Tibial nerve (tissue), 4 donors: ENCODE results near the gene NXPH1. TPM values are rescaled to one million over a fixed set of nuclear protein-coding genes. Genes with fewer than 3 reads are reported as not detected.

ENCODE experiments used
- DNase-seq, 2 donors: peaks; one replicate each; pipeline ENCODE4 v3.0.0-alpha.2; 2019; ENCODE audit warnings: low spot score in 2 of 2
- H3K27ac ChIP-seq, 4 donors: fragments of 200-600 bp; sonication (generic) in 3 of 4; one replicate each; pipeline ENCODE4 v1.5.1; 2017 to 2019; ENCODE audit warnings: mild to moderate bottlenecking in 1 of 4
- H3K27me3 ChIP-seq, 2 donors: fragments of 200-600 bp; sonication (generic) in 1 of 2; one replicate each; pipeline versions ENCODE4 v1.5.1 to v1.6.0; 2017 to 2019
- H3K36me3 ChIP-seq, 3 donors: fragments of 200-600 bp; sonication (generic); one replicate each; pipeline ENCODE4 v1.5.1; 2018 to 2019
- H3K4me1 ChIP-seq, 4 donors: fragments of 200-600 bp; sonication (generic) in 3 of 4; one replicate each; pipeline ENCODE4 v1.5.1; 2017 to 2019
- H3K4me3 ChIP-seq, 4 donors: fragments of 200-600 bp; sonication (generic) in 3 of 4; one replicate each; pipeline ENCODE4 v1.5.1; 2017 to 2019; ENCODE audit warnings: mild to moderate bottlenecking in 1 of 4, moderate library complexity in 1 of 4
- H3K9me3 ChIP-seq, 4 donors: fragments of 200-600 bp; sonication (generic) in 3 of 4; one replicate each; pipeline ENCODE4 v1.5.1; 2017 to 2019
- CTCF ChIP-seq, 5 experiments: fragments of 200-600 bp in 3 of 5; fragments of 450-650 bp in 2 of 5; sonication (generic) in 3 of 5; IDR thresholded peaks; one replicate each; pipeline ENCODE4 v1.5.1; 2016 to 2019; ENCODE audit warnings: antibody characterized with exemption in 5 of 5, mild to moderate bottlenecking in 3 of 5, moderate library complexity in 2 of 5
- EP300 ChIP-seq, 2 donors: sonication (generic); formaldehyde crosslinking; IDR thresholded peaks; one replicate each; pipeline ENCODE4 v1.6.1; 2017; ENCODE audit warnings: antibody characterized with exemption in 2 of 2, mild to moderate bottlenecking in 1 of 2
- POLR2A ChIP-seq, 2 donors: fragments of 450-650 bp; IDR thresholded peaks; one replicate each; pipeline ENCODE4 v1.6.1; 2017; ENCODE audit warnings: antibody characterized with exemption in 2 of 2, mild to moderate bottlenecking in 2 of 2, moderate library complexity in 2 of 2
- WGBS, 2 donors: methylation state at CpG; one replicate each; pipeline ENCODE4 v1.1.5; 2018; 5-methylcytosine and 5-hydroxymethylcytosine counted together
- total RNA-seq, 4 donors: library from RNA; depleted of rRNA; stranded (reverse); fragments of >200 nt; gene quantifications; one replicate each; pipeline ENCODE4 v1.1.0, GENCODE V29; 2016

NXPH1 gene
- total RNA-seq, 4 donors from 2014 or later = not detected

GRCh38 chr7:8582728-8583127 lies 149.3 kb downstream of the NXPH1 start:
- Histone ChIP-seq H3K36me3 (no peaks in the 10 kb centered on the region), H3K27ac (no peak overlapping the region), H3K27me3 (no peaks in the 10 kb centered on the region), H3K9me3 (no peaks in the 10 kb centered on the region), H3K4me3 (no peak overlapping the region), H3K4me1 (no peaks in the 10 kb centered on the region)
- no peak for DNase-seq
- TF ChIP-seq EP300 (IDR thresholded peaks at IDR 0.05) (no peak), CTCF (IDR thresholded peaks at IDR 0.05) (no peak), POLR2A (IDR thresholded peaks at IDR 0.05) (no peak)
- 83 to 90% methylated on average over 2 of the region's 3 CpGs for WGBS, 2 donors

GRCh38 chr7:8585591-8585990 lies 152.2 kb downstream of the NXPH1 start:
- H3K27me3 ChIP-seq = no peaks in the 10 kb centered on the region
- H3K9me3 ChIP-seq = no peaks in the 10 kb centered on the region
- TF ChIP-seq CTCF (IDR thresholded peaks at IDR 0.05) (no peak), EP300 (IDR thresholded peaks at IDR 0.05) (no peak)
- WGBS, 2 donors = 48 to 71% methylated on average over 1 of the region's 1 CpG
- no peak for DNase-seq
- no peaks in the 10 kb centered on the region for H3K36me3 ChIP-seq
- H3K4me1 ChIP-seq = no peaks in the 10 kb centered on the region
- H3K27ac ChIP-seq = no peak overlapping the region
- H3K4me3 ChIP-seq = no peak overlapping the region

- Histone ChIP-seq H3K4me3 (no peak overlapping the region), H3K27ac (no peak overlapping the region), H3K4me1 (no peaks in the 10 kb centered on the region), H3K27me3 (no peaks in the 10 kb centered on the region), H3K9me3 (no peaks in the 10 kb centered on the region), H3K36me3 (no peaks in the 10 kb centered on the region)
- no peak for TF ChIP-seq EP300 (IDR thresholded peaks at IDR 0.05)
- TF ChIP-seq POLR2A (IDR thresholded peaks at IDR 0.05) = no peak
- no peak for TF ChIP-seq CTCF (IDR thresholded peaks at IDR 0.05)
- DNase-seq = no peak
- whole genome bisulfite sequencing, 2 donors = 72 to 74% methylated on average over 4 of the region's 4 CpGs
Measured at GRCh38 chr7:8590225-8590624, 156.8 kb downstream of the NXPH1 start.

GRCh38 chr7:8590791-8591190 lies 157.4 kb downstream of the NXPH1 start:
- H3K4me3 ChIP-seq = no peak overlapping the region
- H3K27ac ChIP-seq = no peak overlapping the region
- H3K36me3 ChIP-seq = no peaks in the 10 kb centered on the region
- TF ChIP-seq POLR2A (IDR thresholded peaks at IDR 0.05) (no peak), EP300 (IDR thresholded peaks at IDR 0.05) (no peak), CTCF (IDR thresholded peaks at IDR 0.05) (no peak)
- H3K4me1 ChIP-seq = no peaks in the 10 kb centered on the region
- no peaks in the 10 kb centered on the region for H3K9me3 ChIP-seq
- 38 to 44% methylated on average over 3 of the region's 3 CpGs for WGBS, 2 donors
- no peaks in the 10 kb centered on the region for H3K27me3 ChIP-seq
- no peak for DNase-seq

GRCh38 chr7:8591289-8591688 lies 157.9 kb downstream of the NXPH1 start:
- TF ChIP-seq EP300 (IDR thresholded peaks at IDR 0.05) (no peak), CTCF (IDR thresholded peaks at IDR 0.05) (no peak), POLR2A (IDR thresholded peaks at IDR 0.05) (no peak)
- H3K27ac ChIP-seq = no peak overlapping the region
- no peaks in the 10 kb centered on the region for H3K4me1 ChIP-seq
- no peaks in the 10 kb centered on the region for H3K9me3 ChIP-seq
- H3K27me3 ChIP-seq = no peaks in the 10 kb centered on the region
- H3K36me3 ChIP-seq = no peaks in the 10 kb centered on the region
- no peak for DNase-seq
- H3K4me3 ChIP-seq = no peak overlapping the region
